ENCODE results near the gene KCNJ6. TPM values are rescaled to one million over a fixed set of nuclear protein-coding genes. Genes with fewer than 3 reads are reported as not detected.

The KCNJ6 gene
- total RNA-seq, 1 donor from 2014 or later = not detected

DNA sequence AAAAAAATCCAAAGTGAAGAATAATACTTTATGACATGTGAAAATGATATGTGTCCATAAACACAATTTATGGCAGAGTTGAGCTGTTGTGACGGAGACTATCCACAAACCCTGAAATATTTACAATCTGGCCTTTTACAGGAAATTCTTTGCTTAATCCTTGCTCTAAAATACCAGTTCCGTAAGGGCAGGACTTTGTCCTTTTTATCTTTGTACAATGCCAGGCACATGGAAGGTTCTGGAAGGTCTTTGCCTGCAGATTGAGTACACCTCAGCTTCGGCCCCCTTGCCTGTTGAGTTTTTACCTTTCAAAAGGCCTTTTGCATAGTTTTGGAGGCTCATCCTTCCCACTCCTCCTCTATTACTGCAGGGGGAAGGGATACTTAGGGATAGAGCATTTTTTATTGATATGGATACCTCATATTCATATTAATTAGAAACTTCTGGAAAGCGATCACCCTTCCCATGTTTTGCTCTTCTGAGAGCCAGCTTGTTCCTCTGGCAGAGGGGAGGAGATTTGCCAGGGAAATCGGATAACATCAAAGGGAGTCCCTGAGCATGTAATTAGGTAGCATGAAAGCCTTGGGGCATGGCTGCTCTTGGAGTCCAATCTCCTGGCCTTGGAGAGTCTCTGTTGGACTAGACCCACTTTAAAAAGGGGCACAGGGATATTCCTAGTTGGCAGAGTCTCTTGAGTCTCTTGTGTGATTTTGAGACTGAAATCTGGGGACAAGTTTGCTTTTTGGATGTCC lies 217.1 kb downstream of the KCNJ6 start:
- H3K4me1 Mint-ChIP-seq = peaks cover 4% of the 10 kb centered on the region

DNA sequence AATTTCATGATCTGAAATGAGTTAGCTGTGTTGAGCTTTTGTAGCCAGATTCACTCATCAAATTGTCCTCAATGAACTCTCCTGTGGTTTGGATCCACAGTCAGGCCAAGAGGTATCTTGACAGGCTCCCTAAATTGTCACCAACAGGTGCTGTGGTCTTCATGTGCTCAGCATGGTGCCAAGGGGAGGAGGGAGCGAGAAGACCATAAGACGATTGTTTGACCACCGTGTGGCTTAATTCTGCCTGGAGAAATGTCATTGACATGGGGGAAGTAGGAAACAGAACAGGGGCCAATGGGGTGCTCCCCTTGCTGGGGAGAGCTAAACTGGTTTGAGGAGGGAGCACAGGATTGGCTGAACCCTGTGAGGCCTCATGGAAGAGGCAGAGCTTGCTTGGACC lies 219.3 kb downstream of the KCNJ6 start:
- Mint-ChIP-seq H3K27me3 (ENCODE audit: insufficient read depth, low read depth) (no peaks in the 10 kb centered on the region), H3K4me3 (no peak overlapping the region)

More for the DNA sequence above, 217.1 kb downstream of the KCNJ6 start:
- no peak overlapping the region for H3K9ac ChIP-seq
- H3K27me3 ChIP-seq = no peaks in the 10 kb centered on the region
- no peak overlapping the region for H3K4me3 Mint-ChIP-seq
- no peak overlapping the region for H3K27ac ChIP-seq
- H3K36me3 Mint-ChIP-seq = no peaks in the 10 kb centered on the region
- TF ChIP-seq EZH2phosphoT487 (IDR thresholded peaks at IDR 0.05) (no peak), EZH2 (IDR thresholded peaks at IDR 0.05) (no peak)
- TF ChIP-seq, protein P1, sequence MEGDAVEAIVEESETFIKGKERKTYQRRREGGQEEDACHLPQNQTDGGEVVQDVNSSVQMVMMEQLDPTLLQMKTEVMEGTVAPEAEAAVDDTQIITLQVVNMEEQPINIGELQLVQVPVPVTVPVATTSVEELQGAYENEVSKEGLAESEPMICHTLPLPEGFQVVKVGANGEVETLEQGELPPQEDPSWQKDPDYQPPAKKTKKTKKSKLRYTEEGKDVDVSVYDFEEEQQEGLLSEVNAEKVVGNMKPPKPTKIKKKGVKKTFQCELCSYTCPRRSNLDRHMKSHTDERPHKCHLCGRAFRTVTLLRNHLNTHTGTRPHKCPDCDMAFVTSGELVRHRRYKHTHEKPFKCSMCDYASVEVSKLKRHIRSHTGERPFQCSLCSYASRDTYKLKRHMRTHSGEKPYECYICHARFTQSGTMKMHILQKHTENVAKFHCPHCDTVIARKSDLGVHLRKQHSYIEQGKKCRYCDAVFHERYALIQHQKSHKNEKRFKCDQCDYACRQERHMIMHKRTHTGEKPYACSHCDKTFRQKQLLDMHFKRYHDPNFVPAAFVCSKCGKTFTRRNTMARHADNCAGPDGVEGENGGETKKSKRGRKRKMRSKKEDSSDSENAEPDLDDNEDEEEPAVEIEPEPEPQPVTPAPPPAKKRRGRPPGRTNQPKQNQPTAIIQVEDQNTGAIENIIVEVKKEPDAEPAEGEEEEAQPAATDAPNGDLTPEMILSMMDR (IDR thresholded peaks at IDR 0.05) = no peak
- H3K36me3 ChIP-seq = no peaks in the 10 kb centered on the region
- no peak overlapping the region for H3K4me3 ChIP-seq
- H3K9me3 Mint-ChIP-seq = peaks cover 7% of the 10 kb centered on the region
- H4K20me1 ChIP-seq (ENCODE audit: low read depth) = no peaks in the 10 kb centered on the region
- H3K27me3 Mint-ChIP-seq (ENCODE audit: insufficient read depth, low read depth) = no peaks in the 10 kb centered on the region
- H3K27ac Mint-ChIP-seq = no peak overlapping the region
- no peaks in the 10 kb centered on the region for H3F3A ChIP-seq (ENCODE audit: low read depth)
- H2AFZ ChIP-seq (replicated peaks) = no peak overlapping the region
- H3K79me2 ChIP-seq (ENCODE audit: low read depth) = no peaks in the 10 kb centered on the region
- no peak for DNase-seq (ENCODE audit: low spot score)
- H3K9me3 ChIP-seq (ENCODE audit: low read depth) = no peaks in the 10 kb centered on the region
- no peak overlapping the region for H3K4me2 ChIP-seq
- no peaks in the 10 kb centered on the region for H3K4me1 ChIP-seq

DNA sequence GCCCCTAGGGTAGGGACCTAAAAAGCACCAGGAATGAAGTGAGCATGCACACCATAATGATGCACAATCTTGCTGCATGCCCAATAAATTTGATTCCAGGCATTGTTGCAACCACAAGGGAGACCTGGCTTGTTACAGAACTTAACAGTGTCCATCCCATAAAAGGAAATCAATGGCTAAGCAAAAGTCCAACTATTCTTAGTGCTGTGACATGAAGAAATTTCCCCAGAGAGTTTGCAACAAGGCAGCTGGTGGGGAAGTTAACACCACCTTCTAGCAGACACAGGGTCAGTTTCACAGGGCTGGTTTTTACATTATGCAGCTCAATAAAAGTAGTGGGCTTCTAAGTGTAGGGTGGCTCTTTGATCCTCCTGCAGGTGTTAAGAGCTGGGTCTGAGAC lies 221.1 kb downstream of the KCNJ6 start:
- no peaks in the 10 kb centered on the region for H4K20me1 ChIP-seq (ENCODE audit: low read depth)
- no peak for DNase-seq (ENCODE audit: low spot score)
- no peaks in the 10 kb centered on the region for H3K36me3 ChIP-seq
- H3F3A ChIP-seq (ENCODE audit: low read depth) = no peaks in the 10 kb centered on the region
- H3K79me2 ChIP-seq (ENCODE audit: low read depth) = no peaks in the 10 kb centered on the region
- no peak overlapping the region for H3K4me3 ChIP-seq
- no peak overlapping the region for H3K4me2 ChIP-seq
- H3K4me1 Mint-ChIP-seq = peaks cover 4% of the 10 kb centered on the region
- H3K4me3 Mint-ChIP-seq = no peak overlapping the region
- no peaks in the 10 kb centered on the region for H3K27me3 ChIP-seq
- H3K36me3 Mint-ChIP-seq = no peaks in the 10 kb centered on the region
- no peak for TF ChIP-seq EZH2phosphoT487 (IDR thresholded peaks at IDR 0.05)
- TF ChIP-seq EZH2 (IDR thresholded peaks at IDR 0.05) = no peak
- TF ChIP-seq, protein P1 (IDR thresholded peaks at IDR 0.05) = no peak
- H3K9ac ChIP-seq = no peak overlapping the region
- H3K4me1 ChIP-seq = no peaks in the 10 kb centered on the region
- no peaks in the 10 kb centered on the region for H3K9me3 ChIP-seq (ENCODE audit: low read depth)
- peaks cover 7% of the 10 kb centered on the region for H3K9me3 Mint-ChIP-seq
- no peak overlapping the region for H3K27ac Mint-ChIP-seq
- no peak overlapping the region for H2AFZ ChIP-seq (replicated peaks)
- no peaks in the 10 kb centered on the region for H3K27me3 Mint-ChIP-seq (ENCODE audit: insufficient read depth, low read depth)
- no peak overlapping the region for H3K27ac ChIP-seq

More for the DNA sequence above, 219.3 kb downstream of the KCNJ6 start:
- Histone ChIP-seq H3F3A (ENCODE audit: low read depth) (no peaks in the 10 kb centered on the region), H3K79me2 (ENCODE audit: low read depth) (no peaks in the 10 kb centered on the region), H4K20me1 (ENCODE audit: low read depth) (no peaks in the 10 kb centered on the region), H3K36me3 (no peaks in the 10 kb centered on the region), H3K4me3 (no peak overlapping the region), H3K9ac (no peak overlapping the region), H3K4me2 (no peak overlapping the region), H3K27ac (no peak overlapping the region), H3K27me3 (no peaks in the 10 kb centered on the region), H2AFZ (replicated peaks) (no peak overlapping the region), H3K4me1 (no peaks in the 10 kb centered on the region), H3K9me3 (ENCODE audit: low read depth) (no peaks in the 10 kb centered on the region)
- TF ChIP-seq EZH2 (IDR thresholded peaks at IDR 0.05) = no peak
- TF ChIP-seq EZH2phosphoT487 (IDR thresholded peaks at IDR 0.05) = no peak
- TF ChIP-seq, protein P1 (IDR thresholded peaks at IDR 0.05) = no peak
- no peaks in the 10 kb centered on the region for H3K36me3 Mint-ChIP-seq
- no peak for DNase-seq (ENCODE audit: low spot score)
- peaks cover 7% of the 10 kb centered on the region for H3K9me3 Mint-ChIP-seq
- no peak overlapping the region for H3K27ac Mint-ChIP-seq
- peaks cover 4% of the 10 kb centered on the region for H3K4me1 Mint-ChIP-seq
